Measurements from ENCODE around the gene RAB40AL.

The RAB40AL gene

DNA sequence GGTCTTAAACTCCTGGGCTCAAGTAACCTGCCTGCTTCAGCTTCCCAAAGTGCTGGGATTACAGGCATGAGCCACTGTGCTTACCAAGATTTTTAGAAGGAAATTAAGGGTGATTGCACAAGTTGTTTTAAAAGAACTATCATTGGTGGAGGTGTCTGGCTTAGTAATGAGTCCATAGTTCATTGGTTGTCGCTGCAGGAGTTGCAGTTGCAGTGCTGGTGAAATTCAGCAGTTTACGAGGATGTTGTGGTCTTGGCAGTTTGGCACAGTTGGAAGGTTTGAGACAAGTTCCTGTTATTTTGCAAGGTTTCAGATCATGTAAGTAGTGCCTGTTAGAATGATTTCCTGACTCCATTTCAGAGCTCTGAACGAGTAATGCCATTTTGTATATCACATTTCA is 48.1 kb downstream of the RAB40AL start:
- DNase-seq, result no peak
